HFF-Myc (cell line): Measurements from ENCODE around the gene MMGT1.
"Not testable (repeated sequence)": the region's sequence is repeated elsewhere in the genome, so short reads cannot be mapped to it uniquely, and the experiment has no call there.

Experiments
- DNase-seq: peaks from one replicate; pipeline ENCODE4 v3.0.0-alpha.2; 2011; ENCODE audit warnings: low read depth; ENCODE audit errors: extremely low read depth
- H3K4me3 ChIP-seq: replicated peaks from 2 replicates; pipeline ENCODE4 v1.5.1; 2011; ENCODE audit warnings: low read depth, mild to moderate bottlenecking, control low read depth, low read length
- CTCF ChIP-seq: IDR thresholded peaks from 2 replicates; pipeline ENCODE4 v1.5.1; 2012; ENCODE audit warnings: mild to moderate bottlenecking, low read depth, low read length, control low read depth; ENCODE audit errors: missing control alignments

Gene MMGT1

GRCh38 chrX:135931644-135932487 lies 41.9 kb downstream of the MMGT1 start:
- DNase-seq: peak; percentile 1
- TF ChIP-seq CTCF: peak; percentile 74
- H3K4me3 ChIP-seq: no peak overlapping the region

GRCh38 chrX:135927897-135928296 lies 45.9 kb downstream of the MMGT1 start:
- TF ChIP-seq CTCF: no peak
- no peak overlapping the region for H3K4me3 ChIP-seq
- DNase-seq: no peak

GRCh38 chrX:135923353-135923752 lies 50.4 kb downstream of the MMGT1 start:
- DNase-seq: no peak
- H3K4me3 ChIP-seq: no peak overlapping the region
- TF ChIP-seq CTCF: peak; percentile 6

- not testable (repeated sequence) for H3K4me3 ChIP-seq, DNase-seq
Measured at GRCh38 chrX:135920516-135920915, 53.3 kb downstream of the MMGT1 start.

- no peak overlapping the region for H3K4me3 ChIP-seq
- no peak for DNase-seq
- no peak for TF ChIP-seq CTCF
Measured at GRCh38 chrX:135914404-135914803, 59.4 kb downstream of the MMGT1 start.
